Thyroid gland (tissue), 4 donors: ENCODE results near the gene HOXD10.

ENCODE experiments used
- POLR2A ChIP-seq, 2 donors: fragments of 450-650 bp; IDR thresholded peaks; one replicate each; pipeline ENCODE4 v1.6.1; 2017; ENCODE audit warnings: antibody characterized with exemption in 2 of 2, mild to moderate bottlenecking in 2 of 2, moderate library complexity in 1 of 2
- TF ChIP-seq, protein P1 (sequence below), 6 experiments: fragments of 200-600 bp in 3 of 6; fragments of 450-650 bp in 3 of 6; sonication (generic) in 3 of 6; IDR thresholded peaks; one replicate each; pipeline ENCODE4 v1.5.1; 2016 to 2019; ENCODE audit warnings: antibody characterized with exemption in 6 of 6, mild to moderate bottlenecking in 2 of 6, inconsistent platforms in 1 of 6, moderate library complexity in 1 of 6

GRCh38 chr2:176117823-176118371, 1.3 kb downstream of the HOXD10 start:
- TF ChIP-seq, protein P1, sequence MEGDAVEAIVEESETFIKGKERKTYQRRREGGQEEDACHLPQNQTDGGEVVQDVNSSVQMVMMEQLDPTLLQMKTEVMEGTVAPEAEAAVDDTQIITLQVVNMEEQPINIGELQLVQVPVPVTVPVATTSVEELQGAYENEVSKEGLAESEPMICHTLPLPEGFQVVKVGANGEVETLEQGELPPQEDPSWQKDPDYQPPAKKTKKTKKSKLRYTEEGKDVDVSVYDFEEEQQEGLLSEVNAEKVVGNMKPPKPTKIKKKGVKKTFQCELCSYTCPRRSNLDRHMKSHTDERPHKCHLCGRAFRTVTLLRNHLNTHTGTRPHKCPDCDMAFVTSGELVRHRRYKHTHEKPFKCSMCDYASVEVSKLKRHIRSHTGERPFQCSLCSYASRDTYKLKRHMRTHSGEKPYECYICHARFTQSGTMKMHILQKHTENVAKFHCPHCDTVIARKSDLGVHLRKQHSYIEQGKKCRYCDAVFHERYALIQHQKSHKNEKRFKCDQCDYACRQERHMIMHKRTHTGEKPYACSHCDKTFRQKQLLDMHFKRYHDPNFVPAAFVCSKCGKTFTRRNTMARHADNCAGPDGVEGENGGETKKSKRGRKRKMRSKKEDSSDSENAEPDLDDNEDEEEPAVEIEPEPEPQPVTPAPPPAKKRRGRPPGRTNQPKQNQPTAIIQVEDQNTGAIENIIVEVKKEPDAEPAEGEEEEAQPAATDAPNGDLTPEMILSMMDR (IDR thresholded peaks at IDR 0.05) = no peak
- TF ChIP-seq POLR2A (IDR thresholded peaks at IDR 0.05) = no peak
